Measurements from ENCODE around the gene ATP6V0A4. TPM values are rescaled to one million over a fixed set of nuclear protein-coding genes. Genes with fewer than 3 reads are reported as not detected.

Gene ATP6V0A4
- not detected in 2 replicates for total RNA-seq

GRCh38 chr7:138797715-138798320 is at the start of gene ATP6V0A4, which contains the start of gene TMEM213:
ATP6V0A4 (minus strand) TSS chr7:138798196; CDS start chr7:138771247, 26,949 bp downstream.
TMEM213 (plus strand) TSS chr7:138797994; CDS start chr7:138798105, 111 bp downstream.

DNA sequence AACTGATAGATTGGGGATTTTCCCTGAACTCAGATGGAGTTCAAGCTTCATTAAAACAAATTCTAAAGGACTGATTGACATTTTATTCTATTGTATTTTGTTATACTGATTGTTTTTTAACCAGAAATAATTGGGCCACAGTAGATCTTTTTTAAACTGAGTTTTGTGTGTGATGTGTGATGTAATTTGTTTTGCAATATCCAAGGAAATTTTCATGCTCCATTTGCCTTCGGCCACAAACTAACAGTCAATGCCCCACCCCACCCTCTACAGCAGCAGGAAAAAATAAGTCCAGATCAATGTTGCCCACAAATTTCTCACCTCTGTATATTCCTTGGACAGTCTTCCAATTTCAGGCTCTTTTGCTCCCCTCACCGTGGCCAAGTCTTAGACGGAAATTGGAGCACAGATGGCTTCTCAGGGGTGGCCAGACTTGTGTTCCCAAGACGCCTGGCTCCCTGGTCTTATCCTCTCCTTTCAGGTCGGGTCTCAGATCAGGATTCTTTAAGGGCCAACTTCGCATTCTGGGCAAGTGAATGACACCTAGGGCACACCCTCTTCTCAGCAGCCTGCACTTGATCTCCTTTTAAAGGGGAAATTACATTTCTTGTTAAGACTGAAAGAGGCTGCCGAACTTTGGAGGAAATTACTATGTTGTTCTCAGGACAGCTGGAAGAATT is 97.0 kb downstream of the ATP6V0A4 start, which contains the start of gene SVOPL:
Gene SVOPL (minus strand): TSS at position 506 of the 680 bp plus-strand sequence. CDS start 22,317 bp downstream, outside the sequence.

Other genes with a start within 250 kb of the ATP6V0A4 start
- not detected in 2 replicates for gene SVOPL, start 96.8 kb downstream of the ATP6V0A4 start, total RNA-seq
- not detected in 2 replicates for gene TMEM213, start 202 bp downstream of the ATP6V0A4 start, total RNA-seq
- gene KIAA1549, start 183.2 kb upstream of the ATP6V0A4 start, total RNA-seq, result 0.67 and 1.0 TPM in 2 replicates
- gene ZC3HAV1L, start 237.8 kb upstream of the ATP6V0A4 start, total RNA-seq, result 3.9 and 4.6 TPM in 2 replicates

All from bronchus fibroblast of lung (primary cell).